Occipital lobe (tissue), 2 donors: Measurements from ENCODE around the gene CENPO. TPM values are rescaled to one million over a fixed set of nuclear protein-coding genes. Genes with fewer than 3 reads are reported as not detected.

Experiments
- DNase-seq: peaks from one replicate; lab custom pipeline; 2025; lab: John Stamatoyannopoulos, UW
- total RNA-seq: library from RNA; depleted of rRNA; stranded (reverse); fragments of >200 nt; gene quantifications from one replicate; pipeline ENCODE4 v1.2.3, GENCODE V29; 2014

Gene CENPO
- total RNA-seq, 1 donor from 2014 or later = 9.7 TPM

- no peak for DNase-seq
These were observed 43.5 kb downstream of the CENPO start for GRCh38 chr2:24836706-24837105.

- no peak for DNase-seq
These were observed 44.8 kb downstream of the CENPO start for GRCh38 chr2:24837996-24838513.

GRCh38 chr2:24838541-24838940 lies 45.3 kb downstream of the CENPO start:
- DNase-seq = no peak

GRCh38 chr2:24839729-24840128 lies 46.5 kb downstream of the CENPO start:
- no peak for DNase-seq

GRCh38 chr2:24840164-24840869 lies 47.1 kb downstream of the CENPO start:
- DNase-seq = no peak

- no peak for DNase-seq
These were observed 48.0 kb downstream of the CENPO start for GRCh38 chr2:24840962-24841945.

- no peak for DNase-seq
These were observed 49.1 kb downstream of the CENPO start for GRCh38 chr2:24842081-24843050.

GRCh38 chr2:24843330-24843860 lies 50.2 kb downstream of the CENPO start:
- DNase-seq = no peak

- no peak for DNase-seq
These were observed 50.9 kb downstream of the CENPO start for GRCh38 chr2:24844023-24844685.

GRCh38 chr2:24845691-24846090 lies 52.5 kb downstream of the CENPO start:
- no peak for DNase-seq

- no peak for DNase-seq
These were observed 57.7 kb downstream of the CENPO start for GRCh38 chr2:24850944-24851343.

- DNase-seq = no peak
These were observed 58.8 kb downstream of the CENPO start for GRCh38 chr2:24852026-24852425.

- no peak for DNase-seq
These were observed 59.3 kb downstream of the CENPO start for GRCh38 chr2:24852431-24853020.

- DNase-seq = no peak
These were observed 59.8 kb downstream of the CENPO start for GRCh38 chr2:24853046-24853445.

- DNase-seq = no peak
These were observed 60.8 kb downstream of the CENPO start for GRCh38 chr2:24853996-24854395.

- DNase-seq = no peak
These were observed 61.9 kb downstream of the CENPO start for GRCh38 chr2:24855022-24855622.

- no peak for DNase-seq
These were observed 62.5 kb downstream of the CENPO start for GRCh38 chr2:24855726-24856125.

GRCh38 chr2:24856791-24857211 lies 63.6 kb downstream of the CENPO start:
- DNase-seq = no peak

- no peak for DNase-seq
These were observed 64.5 kb downstream of the CENPO start for GRCh38 chr2:24857746-24858145.
